LNCaP clone FGC (cell line): ENCODE results near the gene CD6.

ENCODE experiments used
- DNase-seq: peaks from one replicate; pipeline ENCODE4 v3.0.0-alpha.2; 2011; ENCODE audit warnings: low read depth
- H3K4me3 ChIP-seq: 2 replicates; pipeline ENCODE4 v1.5.1; 2011; ENCODE audit warnings: mild to moderate bottlenecking, low read depth, low read length, control low read depth
- TF ChIP-seq, protein P1 (sequence below): IDR thresholded peaks from 2 replicates; pipeline ENCODE4 v1.5.1; 2012; ENCODE audit warnings: mild to moderate bottlenecking; ENCODE audit not compliant: control insufficient read depth, insufficient read depth; ENCODE audit errors: extremely low read depth

Gene CD6

DNA sequence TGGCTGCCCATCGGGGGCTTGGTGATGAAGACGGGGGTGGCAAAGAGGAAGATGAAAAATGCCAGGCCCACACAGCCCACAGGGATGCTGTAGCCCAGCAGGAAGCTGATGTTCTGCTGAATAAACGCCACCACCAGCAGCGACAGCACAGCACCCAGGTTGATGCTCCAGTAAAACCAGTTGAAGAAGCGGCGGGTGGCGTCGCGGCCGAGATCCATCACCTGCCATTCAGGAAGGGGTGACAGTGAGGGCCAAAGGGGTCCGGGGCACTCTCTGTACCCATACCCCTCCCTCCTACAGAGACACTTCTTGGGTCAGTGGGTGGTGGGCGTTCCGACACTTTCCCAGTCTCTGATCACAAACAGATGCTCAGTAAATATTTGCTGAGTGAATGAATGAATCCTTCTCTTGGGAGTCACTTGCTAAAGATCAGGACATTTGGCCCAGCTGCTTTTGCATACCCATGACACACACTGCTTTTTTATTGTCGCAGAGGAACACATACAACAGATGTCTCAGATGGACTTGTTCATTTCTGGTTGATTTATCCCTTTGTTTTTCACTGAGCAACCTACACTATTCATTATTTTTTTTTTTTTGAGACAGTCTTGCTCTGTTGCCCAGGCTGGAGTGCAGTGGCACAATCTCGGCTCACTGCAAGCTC is 24.7 kb upstream of the CD6 start:
- TF ChIP-seq, protein P1, sequence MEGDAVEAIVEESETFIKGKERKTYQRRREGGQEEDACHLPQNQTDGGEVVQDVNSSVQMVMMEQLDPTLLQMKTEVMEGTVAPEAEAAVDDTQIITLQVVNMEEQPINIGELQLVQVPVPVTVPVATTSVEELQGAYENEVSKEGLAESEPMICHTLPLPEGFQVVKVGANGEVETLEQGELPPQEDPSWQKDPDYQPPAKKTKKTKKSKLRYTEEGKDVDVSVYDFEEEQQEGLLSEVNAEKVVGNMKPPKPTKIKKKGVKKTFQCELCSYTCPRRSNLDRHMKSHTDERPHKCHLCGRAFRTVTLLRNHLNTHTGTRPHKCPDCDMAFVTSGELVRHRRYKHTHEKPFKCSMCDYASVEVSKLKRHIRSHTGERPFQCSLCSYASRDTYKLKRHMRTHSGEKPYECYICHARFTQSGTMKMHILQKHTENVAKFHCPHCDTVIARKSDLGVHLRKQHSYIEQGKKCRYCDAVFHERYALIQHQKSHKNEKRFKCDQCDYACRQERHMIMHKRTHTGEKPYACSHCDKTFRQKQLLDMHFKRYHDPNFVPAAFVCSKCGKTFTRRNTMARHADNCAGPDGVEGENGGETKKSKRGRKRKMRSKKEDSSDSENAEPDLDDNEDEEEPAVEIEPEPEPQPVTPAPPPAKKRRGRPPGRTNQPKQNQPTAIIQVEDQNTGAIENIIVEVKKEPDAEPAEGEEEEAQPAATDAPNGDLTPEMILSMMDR, result no peak
- DNase-seq, result no peak
- no peak overlapping the region for H3K4me3 ChIP-seq

DNA sequence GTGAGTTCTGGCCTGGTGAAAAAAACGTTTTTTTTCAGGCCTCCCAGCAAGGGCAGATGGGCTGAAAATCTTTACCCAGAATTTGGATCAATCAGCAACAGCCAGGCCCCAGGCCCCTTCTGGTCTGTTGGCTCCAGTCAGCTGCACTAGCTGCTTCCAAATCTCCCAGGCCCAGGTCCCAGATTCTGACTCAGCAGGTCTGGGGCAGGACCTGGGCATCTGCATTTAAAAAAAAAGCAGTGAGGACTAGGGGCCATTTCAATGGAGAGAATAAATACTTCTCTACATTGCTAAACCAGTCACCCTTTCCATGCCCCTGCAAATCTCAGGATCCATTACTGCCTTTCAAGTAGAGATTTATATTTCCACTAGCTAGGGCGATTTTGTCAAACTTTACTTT is 23.8 kb upstream of the CD6 start:
- no peak for DNase-seq
- no peak overlapping the region for H3K4me3 ChIP-seq
- TF ChIP-seq, protein P1, result no peak

DNA sequence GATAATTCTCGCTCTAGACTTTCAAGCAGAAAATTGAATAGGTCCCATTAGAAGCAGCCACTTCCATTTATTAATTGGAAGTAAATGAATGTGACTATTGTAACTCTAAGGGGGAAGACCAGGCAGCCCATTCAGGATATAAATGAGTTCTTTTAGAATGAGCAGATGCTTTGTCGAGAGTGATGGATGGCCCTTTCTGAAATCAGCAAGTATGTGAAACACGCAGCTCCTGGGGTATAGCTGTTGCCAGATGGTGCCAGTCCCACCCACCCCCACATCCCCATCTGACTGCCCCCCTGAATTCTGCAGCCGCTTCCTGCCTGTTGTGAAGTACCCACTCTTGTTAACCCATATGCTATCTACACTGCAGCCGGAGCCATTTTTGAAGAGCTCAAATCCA is 23.2 kb upstream of the CD6 start:
- H3K4me3 ChIP-seq, result no peak overlapping the region
- TF ChIP-seq, protein P1, result no peak
- no peak for DNase-seq

DNA sequence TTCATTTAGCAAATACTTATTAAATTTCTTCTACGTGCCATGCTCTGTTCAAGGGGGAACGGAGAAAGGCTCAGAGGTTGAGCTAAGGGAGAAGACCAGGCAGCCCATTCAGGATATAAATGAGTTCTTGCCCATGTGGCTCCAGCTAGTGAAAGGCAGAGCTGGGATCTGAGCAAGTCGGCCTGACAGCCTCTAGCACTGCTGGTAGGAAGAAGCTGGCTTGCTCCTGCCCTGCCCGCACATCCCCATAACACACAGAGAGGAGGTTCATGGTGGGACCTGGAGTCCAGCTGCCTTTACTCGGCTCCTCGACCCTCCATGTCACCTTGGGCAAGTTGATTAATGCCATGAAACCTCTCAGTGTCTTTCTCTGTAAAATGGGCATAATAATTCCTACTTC is 21.5 kb upstream of the CD6 start:
- DNase-seq, result no peak
- no peak overlapping the region for H3K4me3 ChIP-seq
- TF ChIP-seq, protein P1, result no peak

DNA sequence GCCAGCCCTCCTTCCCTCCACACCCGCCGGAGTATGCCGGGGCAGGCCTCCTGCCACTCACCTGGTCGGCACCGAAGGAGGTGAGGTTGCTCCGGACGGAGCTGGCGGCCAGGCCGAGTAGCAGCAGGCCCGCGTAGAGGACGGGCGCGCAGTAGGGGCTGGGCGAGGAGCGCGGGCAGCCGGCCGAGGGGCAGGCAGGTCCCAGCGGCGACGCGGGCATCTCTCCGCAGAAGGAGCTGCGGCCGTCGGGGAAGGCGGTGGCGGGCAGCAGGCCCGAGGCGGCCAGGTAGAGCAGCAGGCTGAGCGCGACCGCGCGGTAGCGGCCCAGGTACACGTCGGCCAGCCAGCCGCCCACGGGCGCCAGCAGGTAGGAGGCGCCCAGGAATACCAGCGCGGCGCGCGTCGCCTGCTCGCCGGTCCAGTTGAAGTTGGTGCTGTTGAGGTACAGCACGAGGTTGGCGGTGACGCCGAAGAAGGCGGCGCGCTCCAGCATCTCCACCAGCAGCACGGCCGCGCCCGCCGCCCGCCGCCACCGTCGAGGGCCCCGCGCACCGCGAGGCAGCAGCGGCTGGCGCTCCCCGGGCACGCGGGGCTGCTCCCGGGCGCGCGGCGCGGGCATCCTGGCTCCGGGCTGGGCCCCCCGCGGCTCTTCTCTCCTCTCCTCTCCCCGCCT is 20.4 kb upstream of the CD6 start:
- H3K4me3 ChIP-seq, result no peak overlapping the region
- DNase-seq, result no peak
- TF ChIP-seq, protein P1, result no peak

DNA sequence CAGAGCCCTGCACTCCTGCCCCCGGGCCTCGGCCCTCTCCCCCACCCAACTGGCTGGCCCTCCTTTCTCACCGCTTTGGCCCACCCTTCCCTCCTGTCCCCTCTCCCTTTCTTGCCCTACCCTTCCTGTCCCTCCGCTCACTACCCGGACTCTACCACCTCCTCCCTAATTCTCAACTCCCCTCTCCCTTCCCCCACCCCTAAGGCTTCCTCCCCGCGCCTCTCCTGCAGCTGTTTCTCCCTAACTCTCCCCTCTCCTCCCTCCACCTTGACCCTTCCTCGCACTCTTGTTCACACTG is 19.9 kb upstream of the CD6 start:
- H3K4me3 ChIP-seq, result no peak overlapping the region
- TF ChIP-seq, protein P1, result no peak
- no peak for DNase-seq
